Ascending aorta (tissue), 2 donors: ENCODE measurements around the gene MEF2C. TPM values are rescaled to one million over a fixed set of nuclear protein-coding genes. Genes with fewer than 3 reads are reported as not detected.
A peak's percentile ranks its signal among the peaks of the same experiment; 100 is the strongest.
"Not testable (repeated sequence)": the region's sequence is repeated elsewhere in the genome, so short reads cannot be mapped to it uniquely, and the experiment has no call there.

Source experiments
- DNase-seq, 2 donors: peaks; one replicate each; pipeline ENCODE4 v3.0.0-alpha.2; 2019; ENCODE audit warnings: low spot score in 2 of 2
- H3K27ac ChIP-seq, 2 donors: fragments of 200-600 bp; sonication (generic); one replicate each; pipeline ENCODE4 v1.5.1; 2016 to 2017; ENCODE audit warnings: mild to moderate bottlenecking in 1 of 2
- H3K27me3 ChIP-seq: fragments of 200-600 bp; sonication (generic); one replicate; pipeline ENCODE4 v1.5.1; 2017
- H3K36me3 ChIP-seq, 2 donors: fragments of 200-600 bp; sonication (generic); one replicate each; pipeline ENCODE4 v1.5.1; 2016
- H3K4me1 ChIP-seq, 2 donors: fragments of 200-600 bp; sonication (generic); one replicate each; pipeline ENCODE4 v1.5.1; 2016 to 2017; ENCODE audit warnings: mild to moderate bottlenecking in 1 of 2
- H3K4me3 ChIP-seq, 2 donors: fragments of 200-600 bp; sonication (generic); one replicate each; pipeline ENCODE4 v1.5.1; 2016 to 2017; ENCODE audit warnings: mild to moderate bottlenecking in 1 of 2
- H3K9me3 ChIP-seq, 2 donors: fragments of 200-600 bp; sonication (generic); one replicate each; pipeline ENCODE4 v1.5.1; 2016
- intact Hi-C: fragments of 100-400 bp; cut with DNase I; formaldehyde crosslinking; loops from one replicate; pipeline ENCODE4 v1.15.1; 2023
- total RNA-seq: library from RNA; depleted of rRNA; stranded (reverse); fragments of >200 nt; gene quantifications from one replicate; pipeline ENCODE4 v1.1.0, GENCODE V29; 2016
- TF ChIP-seq, protein P1 (sequence below), 3 experiments: fragments of 200-600 bp in 2 of 3; fragments of 450-650 bp in 1 of 3; sonication (generic) in 2 of 3; IDR thresholded peaks; one replicate each; pipeline ENCODE4 v1.5.1; 2016 to 2019; ENCODE audit warnings: antibody characterized with exemption in 3 of 3, mild to moderate bottlenecking in 1 of 3, moderate library complexity in 1 of 3

The MEF2C gene
- total RNA-seq, 1 donor from 2014 or later, result 138 TPM

DNA sequence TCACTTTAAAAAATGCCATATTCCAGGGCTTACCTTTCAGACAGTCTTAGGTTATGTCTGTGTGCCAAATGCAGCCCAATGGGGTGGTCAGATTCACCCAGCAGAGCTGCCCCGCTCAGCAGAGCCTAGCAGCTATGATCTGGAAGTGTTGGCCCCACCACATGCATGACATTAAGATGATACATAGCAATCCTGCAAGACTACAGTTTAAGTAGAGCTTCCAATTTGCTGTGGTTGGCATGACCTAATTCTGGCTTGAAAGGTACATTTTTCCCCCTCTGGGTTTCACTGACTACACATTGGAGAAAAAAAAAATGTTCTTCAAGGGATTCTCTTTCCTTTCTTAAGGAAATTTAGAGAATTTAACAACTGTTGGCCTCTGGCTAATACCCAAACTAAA lies 22.5 kb downstream of the MEF2C start:
- no peaks in the 10 kb centered on the region for H3K27me3 ChIP-seq
- H3K27ac ChIP-seq, result peak overlapping the region; percentile 29 to 63
- H3K4me3 ChIP-seq, result no peak overlapping the region
- H3K36me3 ChIP-seq, result peaks cover 0 to 9% of the 10 kb centered on the region in 2 donors
- peaks cover 5 to 13% of the 10 kb centered on the region in 2 donors for H3K4me1 ChIP-seq
- no peaks in the 10 kb centered on the region for H3K9me3 ChIP-seq
- intact Hi-C loops, result no loop called here
- TF ChIP-seq, protein P1, sequence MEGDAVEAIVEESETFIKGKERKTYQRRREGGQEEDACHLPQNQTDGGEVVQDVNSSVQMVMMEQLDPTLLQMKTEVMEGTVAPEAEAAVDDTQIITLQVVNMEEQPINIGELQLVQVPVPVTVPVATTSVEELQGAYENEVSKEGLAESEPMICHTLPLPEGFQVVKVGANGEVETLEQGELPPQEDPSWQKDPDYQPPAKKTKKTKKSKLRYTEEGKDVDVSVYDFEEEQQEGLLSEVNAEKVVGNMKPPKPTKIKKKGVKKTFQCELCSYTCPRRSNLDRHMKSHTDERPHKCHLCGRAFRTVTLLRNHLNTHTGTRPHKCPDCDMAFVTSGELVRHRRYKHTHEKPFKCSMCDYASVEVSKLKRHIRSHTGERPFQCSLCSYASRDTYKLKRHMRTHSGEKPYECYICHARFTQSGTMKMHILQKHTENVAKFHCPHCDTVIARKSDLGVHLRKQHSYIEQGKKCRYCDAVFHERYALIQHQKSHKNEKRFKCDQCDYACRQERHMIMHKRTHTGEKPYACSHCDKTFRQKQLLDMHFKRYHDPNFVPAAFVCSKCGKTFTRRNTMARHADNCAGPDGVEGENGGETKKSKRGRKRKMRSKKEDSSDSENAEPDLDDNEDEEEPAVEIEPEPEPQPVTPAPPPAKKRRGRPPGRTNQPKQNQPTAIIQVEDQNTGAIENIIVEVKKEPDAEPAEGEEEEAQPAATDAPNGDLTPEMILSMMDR (IDR thresholded peaks at IDR 0.05), result no peak
- no peak for DNase-seq

DNA sequence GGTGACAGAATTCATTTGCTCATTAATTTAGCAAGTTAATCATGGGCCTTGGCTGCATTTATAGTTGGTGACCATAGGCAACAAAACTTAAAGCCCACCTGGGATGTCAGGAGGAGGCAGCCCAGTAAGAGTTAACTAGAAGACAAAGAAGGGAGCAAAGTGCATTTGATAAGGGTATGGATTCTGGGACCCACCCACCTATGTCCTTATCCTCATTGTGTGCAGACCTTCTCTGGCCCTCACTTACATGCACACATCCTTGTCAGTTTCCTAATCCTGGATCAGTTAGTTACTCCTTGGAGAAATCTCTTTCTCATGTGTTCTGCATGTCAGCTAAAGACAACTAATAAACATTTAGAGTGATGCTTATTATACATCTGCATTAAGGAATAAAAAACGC lies 24.6 kb downstream of the MEF2C start:
- no peak overlapping the region for H3K27ac ChIP-seq
- intact Hi-C loops, result no loop called here
- H3K36me3 ChIP-seq, result peaks cover 0 to 9% of the 10 kb centered on the region in 2 donors
- TF ChIP-seq, protein P1 (IDR thresholded peaks at IDR 0.05), result no peak
- H3K4me1 ChIP-seq, result peaks cover 5 to 13% of the 10 kb centered on the region in 2 donors
- no peak overlapping the region for H3K4me3 ChIP-seq
- H3K9me3 ChIP-seq, result no peaks in the 10 kb centered on the region
- H3K27me3 ChIP-seq, result no peaks in the 10 kb centered on the region
- DNase-seq, result no peak

DNA sequence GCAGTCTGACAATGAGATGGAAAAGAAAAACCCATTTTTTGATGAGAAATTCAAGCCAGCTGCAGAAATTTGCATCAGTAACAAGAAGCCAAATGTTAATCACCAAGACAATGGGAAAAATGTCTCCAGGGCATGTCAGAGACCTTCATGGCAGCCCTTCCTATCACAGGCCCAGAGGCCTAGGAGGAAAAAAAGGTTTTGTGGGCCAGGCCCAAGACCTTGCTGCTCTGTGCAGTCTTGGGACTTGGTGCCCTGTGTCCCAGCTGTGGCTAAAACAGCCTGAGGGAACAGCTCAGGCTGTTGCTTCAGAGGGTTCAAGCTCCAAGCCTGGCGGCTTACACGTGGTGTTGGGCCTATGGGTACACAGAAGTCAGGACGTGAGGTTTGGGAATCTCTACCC lies 26.6 kb downstream of the MEF2C start:
- H3K27me3 ChIP-seq, intact Hi-C loops, H3K36me3 ChIP-seq, H3K9me3 ChIP-seq, H3K27ac ChIP-seq, DNase-seq, H3K4me3 ChIP-seq: not testable (repeated sequence)
- peaks cover 4 to 11% of the 10 kb centered on the region in 2 donors for H3K4me1 ChIP-seq

DNA sequence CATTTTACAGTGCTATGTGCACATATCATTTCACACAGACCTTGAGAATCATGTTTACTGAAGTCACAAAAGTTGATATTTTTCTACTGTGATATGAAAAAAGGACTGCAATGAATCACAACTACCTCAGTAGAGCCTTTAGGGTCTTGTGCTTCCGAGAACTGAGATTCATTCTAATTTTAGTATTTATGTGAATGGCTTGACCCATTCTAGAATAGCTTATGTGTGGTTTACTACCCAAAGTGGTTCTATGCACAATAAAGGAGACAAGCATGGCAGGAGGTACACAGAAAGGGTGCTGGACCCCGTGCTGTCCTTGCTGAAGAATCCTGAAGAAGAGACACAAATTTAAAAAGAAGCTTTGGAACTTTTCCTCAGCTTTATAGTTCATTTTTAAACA lies 28.2 kb downstream of the MEF2C start:
- Histone ChIP-seq H3K27ac (peak overlapping the region in 1 of 2 donors; percentile 27), H3K9me3 (no peaks in the 10 kb centered on the region), H3K4me1 (peaks cover 0 to 1% of the 10 kb centered on the region in 2 donors), H3K27me3 (no peaks in the 10 kb centered on the region), H3K36me3 (peaks cover 0 to 9% of the 10 kb centered on the region in 2 donors), H3K4me3 (no peak overlapping the region)
- TF ChIP-seq, protein P1 (IDR thresholded peaks at IDR 0.05), result no peak
- DNase-seq, result no peak
- intact Hi-C loops, result no loop called here

DNA sequence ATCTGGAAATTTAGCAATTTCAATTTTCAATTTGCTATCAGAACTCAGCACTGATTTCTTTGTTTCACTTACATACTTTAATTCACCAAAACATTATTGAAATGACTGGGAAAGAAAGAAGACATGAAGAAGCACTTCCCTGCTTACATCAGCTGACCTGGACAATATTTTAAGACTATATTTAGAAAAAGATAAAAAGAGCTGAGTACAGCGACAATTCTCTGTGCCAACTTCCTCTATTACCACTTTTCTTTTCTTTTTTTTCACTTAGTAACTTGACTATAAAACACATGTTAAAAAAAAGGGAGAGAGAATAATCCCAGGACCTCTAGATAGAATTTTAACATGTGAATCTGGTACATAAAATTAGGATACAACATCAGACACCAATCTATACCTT lies 35.6 kb downstream of the MEF2C start:
- TF ChIP-seq, protein P1 (IDR thresholded peaks at IDR 0.05), result no peak
- no peak overlapping the region for H3K4me3 ChIP-seq
- no peaks in the 10 kb centered on the region for H3K9me3 ChIP-seq
- H3K27ac ChIP-seq, result no peak overlapping the region
- peaks cover 0 to 8% of the 10 kb centered on the region in 2 donors for H3K4me1 ChIP-seq
- DNase-seq, result no peak
- intact Hi-C loops, result no loop called here
- H3K36me3 ChIP-seq, result no peaks in the 10 kb centered on the region
- H3K27me3 ChIP-seq, result no peaks in the 10 kb centered on the region

DNA sequence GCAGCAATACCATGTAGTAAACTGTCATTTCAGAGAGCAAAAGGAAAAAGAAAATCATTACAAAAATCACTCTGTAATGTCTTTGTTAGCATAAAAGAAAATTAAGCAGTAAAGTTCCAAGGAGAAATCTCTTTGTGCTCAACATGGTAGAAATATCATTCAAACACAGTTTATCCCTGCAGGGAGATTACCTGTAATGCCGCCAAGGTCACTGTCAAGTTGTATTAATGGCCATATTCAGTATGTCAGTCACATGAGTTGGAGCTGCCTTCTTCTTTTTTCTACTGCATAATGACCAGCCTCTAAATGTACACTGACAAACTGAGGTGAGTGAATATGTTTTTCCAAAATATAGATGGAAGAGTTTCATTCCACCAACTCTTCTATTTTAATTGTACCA lies 36.5 kb downstream of the MEF2C start:
- Histone ChIP-seq H3K27ac (no peak overlapping the region), H3K27me3 (no peaks in the 10 kb centered on the region), H3K4me3 (no peak overlapping the region), H3K4me1 (peaks cover 0 to 11% of the 10 kb centered on the region in 2 donors), H3K36me3 (no peaks in the 10 kb centered on the region), H3K9me3 (no peaks in the 10 kb centered on the region)
- TF ChIP-seq, protein P1 (IDR thresholded peaks at IDR 0.05), result no peak
- intact Hi-C loops, result no loop called here
- DNase-seq, result no peak
